ENCODE measurements around the gene SH3BP1. TPM values are rescaled to one million over a fixed set of nuclear protein-coding genes. Genes with fewer than 3 reads are reported as not detected.

The SH3BP1 gene
- total RNA-seq, 1 donor from 2014 or later, result 10.4 TPM

DNA sequence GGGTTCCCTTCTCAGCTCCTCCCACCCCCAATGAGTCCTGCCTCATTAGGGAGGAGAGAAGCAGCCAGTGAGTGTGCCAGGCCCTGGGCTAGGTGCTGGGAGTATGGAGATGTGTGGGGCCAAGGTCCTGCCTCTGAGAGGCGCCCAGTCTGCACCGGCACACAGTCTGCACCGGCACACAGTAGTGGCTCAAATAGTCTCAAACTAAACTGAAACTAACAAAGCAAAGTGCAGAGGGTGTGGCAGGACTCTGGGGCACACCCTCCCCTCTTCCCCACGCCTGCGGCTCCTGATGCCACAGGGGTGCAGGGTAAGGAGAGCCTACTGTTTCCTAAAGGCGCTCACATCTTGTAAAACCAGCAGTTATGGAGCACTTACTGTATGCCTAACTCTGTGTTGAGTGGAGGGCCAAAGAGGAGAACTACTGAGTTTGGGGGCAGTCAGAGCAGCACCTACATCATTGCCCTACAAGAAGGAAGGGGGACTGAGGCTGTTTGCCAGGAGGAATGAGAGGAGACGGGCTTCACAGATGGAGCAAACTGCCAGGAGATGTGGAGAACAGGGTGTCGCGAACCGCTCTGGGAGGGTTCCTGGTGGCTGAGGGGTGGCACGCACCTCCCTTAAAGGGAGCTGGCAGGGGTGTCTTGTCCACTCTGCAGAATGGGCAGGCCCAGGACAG lies 939 bp upstream of the SH3BP1 start:
- H3K27me3 ChIP-seq (ENCODE audit: control insufficient read depth, insufficient read depth, low read length), result no peaks in the 10 kb centered on the region
- H3K36me3 ChIP-seq (ENCODE audit: control insufficient read depth, insufficient read depth, low read length), result no peaks in the 10 kb centered on the region
- no peak overlapping the region for H3K4me3 ChIP-seq (ENCODE audit: low read depth, low read length)
- DNase-seq (ENCODE audit: low read depth), result no peak
- TF ChIP-seq, protein P1, sequence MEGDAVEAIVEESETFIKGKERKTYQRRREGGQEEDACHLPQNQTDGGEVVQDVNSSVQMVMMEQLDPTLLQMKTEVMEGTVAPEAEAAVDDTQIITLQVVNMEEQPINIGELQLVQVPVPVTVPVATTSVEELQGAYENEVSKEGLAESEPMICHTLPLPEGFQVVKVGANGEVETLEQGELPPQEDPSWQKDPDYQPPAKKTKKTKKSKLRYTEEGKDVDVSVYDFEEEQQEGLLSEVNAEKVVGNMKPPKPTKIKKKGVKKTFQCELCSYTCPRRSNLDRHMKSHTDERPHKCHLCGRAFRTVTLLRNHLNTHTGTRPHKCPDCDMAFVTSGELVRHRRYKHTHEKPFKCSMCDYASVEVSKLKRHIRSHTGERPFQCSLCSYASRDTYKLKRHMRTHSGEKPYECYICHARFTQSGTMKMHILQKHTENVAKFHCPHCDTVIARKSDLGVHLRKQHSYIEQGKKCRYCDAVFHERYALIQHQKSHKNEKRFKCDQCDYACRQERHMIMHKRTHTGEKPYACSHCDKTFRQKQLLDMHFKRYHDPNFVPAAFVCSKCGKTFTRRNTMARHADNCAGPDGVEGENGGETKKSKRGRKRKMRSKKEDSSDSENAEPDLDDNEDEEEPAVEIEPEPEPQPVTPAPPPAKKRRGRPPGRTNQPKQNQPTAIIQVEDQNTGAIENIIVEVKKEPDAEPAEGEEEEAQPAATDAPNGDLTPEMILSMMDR (IDR thresholded peaks at IDR 0.05; ENCODE audit: insufficient read depth, low read length, poor library complexity, severe bottlenecking), result no peak

- H3K27me3 ChIP-seq (ENCODE audit: control insufficient read depth, insufficient read depth, low read length), result no peaks in the 10 kb centered on the region
- H3K4me3 ChIP-seq (ENCODE audit: low read depth, low read length), result peak overlapping the region; percentile 65
- TF ChIP-seq, protein P1 (IDR thresholded peaks at IDR 0.05; ENCODE audit: insufficient read depth, low read length, poor library complexity, severe bottlenecking), result no peak
- H3K36me3 ChIP-seq (ENCODE audit: control insufficient read depth, insufficient read depth, low read length), result no peaks in the 10 kb centered on the region
- DNase-seq (ENCODE audit: low read depth), result no peak
Observed at GRCh38 chr22:37639771-37640590, 512 bp downstream of the SH3BP1 start.

DNA sequence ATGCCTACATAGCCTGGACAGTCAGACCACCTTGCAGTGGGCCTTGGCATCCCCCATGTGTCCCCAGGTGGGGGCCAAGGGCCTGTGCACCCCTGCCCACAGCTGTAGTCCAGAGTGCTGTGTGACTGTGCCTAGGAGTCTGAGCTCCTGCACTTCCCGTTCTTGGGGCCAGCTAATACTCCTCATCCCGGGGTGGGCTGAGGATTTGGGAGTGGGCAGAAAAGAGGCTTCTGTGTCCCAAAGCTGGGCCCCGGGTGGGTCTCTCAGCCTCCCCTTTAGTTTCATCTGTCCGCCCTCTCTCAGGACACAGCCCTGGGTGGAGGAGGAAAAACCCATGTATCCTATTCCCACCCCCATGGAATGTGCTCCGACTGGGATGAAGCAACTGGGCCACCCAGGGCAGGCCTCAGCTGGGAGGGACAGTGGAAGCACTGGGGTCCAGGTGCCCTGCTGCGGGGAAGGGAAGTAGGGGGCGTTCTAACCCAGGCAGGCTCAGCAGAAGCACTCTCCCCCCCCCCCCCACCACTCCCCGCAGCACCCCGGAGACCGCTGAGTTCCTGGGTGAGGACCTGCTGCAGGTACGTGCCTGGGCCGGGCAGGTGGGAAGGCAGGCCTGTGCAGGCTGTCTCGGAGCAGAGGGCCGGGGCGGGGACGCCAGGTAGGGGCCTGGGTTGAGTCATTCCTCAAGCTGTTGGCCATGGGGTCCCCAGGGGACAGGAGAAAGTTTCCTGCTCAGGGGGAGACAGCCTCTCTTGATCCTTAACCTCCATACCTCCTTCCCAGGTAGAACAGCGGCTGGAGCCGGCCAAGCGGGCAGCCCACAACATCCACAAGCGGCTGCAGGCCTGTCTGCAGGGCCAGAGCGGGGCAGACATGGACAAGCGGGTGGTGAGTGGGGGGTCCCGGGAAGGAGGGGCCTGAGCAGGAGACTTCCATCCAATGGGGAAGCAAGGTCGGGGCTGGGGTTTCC lies 1.4 kb downstream of the SH3BP1 start:
- TF ChIP-seq, protein P1 (IDR thresholded peaks at IDR 0.05; ENCODE audit: insufficient read depth, low read length, poor library complexity, severe bottlenecking), result no peak
- peak overlapping the region; percentile 65 for H3K4me3 ChIP-seq (ENCODE audit: low read depth, low read length)
- DNase-seq (ENCODE audit: low read depth), result no peak
- H3K27me3 ChIP-seq (ENCODE audit: control insufficient read depth, insufficient read depth, low read length), result no peaks in the 10 kb centered on the region
- H3K36me3 ChIP-seq (ENCODE audit: control insufficient read depth, insufficient read depth, low read length), result no peaks in the 10 kb centered on the region

GRCh38 chr22:37641561-37641949 lies 2.1 kb downstream of the SH3BP1 start:
- H3K36me3 ChIP-seq (ENCODE audit: control insufficient read depth, insufficient read depth, low read length), result no peaks in the 10 kb centered on the region
- H3K4me3 ChIP-seq (ENCODE audit: low read depth, low read length), result no peak overlapping the region
- H3K27me3 ChIP-seq (ENCODE audit: control insufficient read depth, insufficient read depth, low read length), result no peaks in the 10 kb centered on the region
- TF ChIP-seq, protein P1 (IDR thresholded peaks at IDR 0.05; ENCODE audit: insufficient read depth, low read length, poor library complexity, severe bottlenecking), result no peak
- DNase-seq (ENCODE audit: low read depth), result no peak

- H3K4me3 ChIP-seq (ENCODE audit: low read depth, low read length), result no peak overlapping the region
- no peaks in the 10 kb centered on the region for H3K36me3 ChIP-seq (ENCODE audit: control insufficient read depth, insufficient read depth, low read length)
- TF ChIP-seq, protein P1 (IDR thresholded peaks at IDR 0.05; ENCODE audit: insufficient read depth, low read length, poor library complexity, severe bottlenecking), result peak; percentile 90
- no peak for DNase-seq (ENCODE audit: low read depth)
- H3K27me3 ChIP-seq (ENCODE audit: control insufficient read depth, insufficient read depth, low read length), result no peaks in the 10 kb centered on the region
Observed at GRCh38 chr22:37643225-37643847, 3.9 kb downstream of the SH3BP1 start.

Data from kidney epithelial cell (primary cell).